ENCODE measurements around the gene ANKRD11. TPM values are rescaled to one million over a fixed set of nuclear protein-coding genes. Genes with fewer than 3 reads are reported as not detected.
"Not testable (repeated sequence)": the region's sequence is repeated elsewhere in the genome, so short reads cannot be mapped to it uniquely, and the experiment has no call there.

The ANKRD11 gene
- total RNA-seq, 1 donor from 2014 or later, result 178 TPM

GRCh38 chr16:89308391-89309333 is 181.7 kb downstream of the ANKRD11 start:
- DNase-seq (ENCODE audit: extremely low read depth, low read depth, low spot score), result no peak

- DNase-seq (ENCODE audit: extremely low read depth, low read depth, low spot score), result no peak
Measured at GRCh38 chr16:89307421-89307805, 182.9 kb downstream of the ANKRD11 start.

DNA sequence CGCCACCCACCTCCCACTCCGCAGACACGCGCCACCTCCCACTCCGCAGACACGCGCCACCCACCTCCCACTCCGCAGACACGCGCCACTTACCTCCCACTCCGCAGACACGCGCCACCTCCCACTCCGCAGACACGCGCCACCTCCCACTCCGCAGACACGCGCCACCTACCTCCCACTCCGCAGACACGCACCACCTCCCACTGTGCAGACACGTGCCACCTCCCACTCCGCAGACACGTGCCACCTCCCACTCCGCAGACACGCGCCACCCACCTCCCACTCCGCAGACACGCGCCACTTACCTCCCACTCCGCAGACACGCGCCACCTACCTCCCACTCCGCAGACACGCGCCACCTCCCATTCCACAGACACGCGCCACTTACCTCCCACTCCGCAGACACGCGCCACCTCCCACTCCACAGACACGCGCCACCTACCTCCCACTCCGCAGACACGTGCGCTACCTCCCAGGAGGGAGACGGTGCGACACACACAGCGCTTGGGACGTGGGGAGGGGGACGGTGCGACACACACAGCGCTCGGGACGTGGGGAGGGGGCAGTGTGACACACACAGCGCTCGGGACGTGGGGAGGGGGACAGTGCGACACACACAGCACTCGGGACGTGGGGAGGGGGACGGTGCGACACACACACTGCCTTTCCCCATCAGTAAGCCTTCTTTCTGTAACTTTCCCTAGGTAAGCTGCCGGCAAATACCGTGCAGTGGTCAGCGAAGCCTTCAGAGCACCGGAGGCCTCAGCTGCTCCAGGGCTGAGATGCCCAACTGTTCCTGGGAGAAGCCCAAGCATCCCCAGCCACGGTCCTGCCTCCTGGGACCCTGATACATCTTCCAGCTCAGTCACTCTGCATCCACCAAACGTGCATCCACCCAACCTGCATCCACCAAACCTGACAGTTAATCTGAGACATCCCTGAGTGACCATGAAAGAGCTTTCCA is 183.6 kb downstream of the ANKRD11 start:
- not testable (repeated sequence) for DNase-seq (ENCODE audit: extremely low read depth, low read depth, low spot score)

GRCh38 chr16:89304941-89305705 is 185.2 kb downstream of the ANKRD11 start:
- DNase-seq (ENCODE audit: extremely low read depth, low read depth, low spot score), result no peak

GRCh38 chr16:89304181-89304851 is 186.0 kb downstream of the ANKRD11 start:
- DNase-seq (ENCODE audit: extremely low read depth, low read depth, low spot score), result no peak

GRCh38 chr16:89303617-89304016 is 186.7 kb downstream of the ANKRD11 start:
- no peak for DNase-seq (ENCODE audit: extremely low read depth, low read depth, low spot score)

GRCh38 chr16:89300976-89301360 is 189.4 kb downstream of the ANKRD11 start:
- no peak for DNase-seq (ENCODE audit: extremely low read depth, low read depth, low spot score)

- DNase-seq (ENCODE audit: extremely low read depth, low read depth, low spot score), result no peak
Measured at GRCh38 chr16:89300311-89300975, 189.9 kb downstream of the ANKRD11 start.

- DNase-seq (ENCODE audit: extremely low read depth, low read depth, low spot score), result not testable (repeated sequence)
Measured at GRCh38 chr16:89299357-89300111, 190.8 kb downstream of the ANKRD11 start.

DNA sequence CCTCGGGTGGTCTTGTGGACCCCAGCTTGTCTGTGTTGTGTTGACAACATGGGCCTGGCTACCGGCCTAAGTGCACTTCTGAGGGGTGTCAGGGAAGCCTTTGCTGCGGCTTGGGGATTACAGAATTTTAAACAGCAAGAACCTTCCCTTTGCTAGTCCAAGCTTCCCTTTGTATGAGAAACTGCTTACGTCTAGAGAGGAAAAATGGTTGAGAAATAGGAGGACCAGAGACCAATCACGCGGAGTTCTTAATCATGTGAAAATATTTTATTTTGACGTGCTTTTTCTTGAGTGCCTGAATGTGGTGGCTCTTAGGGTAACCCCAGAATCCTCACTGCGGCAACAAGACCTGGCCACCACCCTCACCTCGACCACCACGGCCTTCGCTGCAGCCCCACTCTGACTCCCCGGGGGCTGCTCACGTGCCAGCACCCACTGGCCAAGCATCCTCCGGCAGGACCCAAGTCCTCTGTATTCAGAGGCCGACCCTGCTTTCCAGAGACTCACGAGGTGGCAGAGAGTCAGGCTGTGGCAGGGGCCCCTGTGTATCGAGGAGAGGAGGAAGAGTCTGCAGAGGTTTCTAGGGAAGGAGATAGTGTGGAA is 191.6 kb downstream of the ANKRD11 start:
- no peak for DNase-seq (ENCODE audit: extremely low read depth, low read depth, low spot score)

DNA sequence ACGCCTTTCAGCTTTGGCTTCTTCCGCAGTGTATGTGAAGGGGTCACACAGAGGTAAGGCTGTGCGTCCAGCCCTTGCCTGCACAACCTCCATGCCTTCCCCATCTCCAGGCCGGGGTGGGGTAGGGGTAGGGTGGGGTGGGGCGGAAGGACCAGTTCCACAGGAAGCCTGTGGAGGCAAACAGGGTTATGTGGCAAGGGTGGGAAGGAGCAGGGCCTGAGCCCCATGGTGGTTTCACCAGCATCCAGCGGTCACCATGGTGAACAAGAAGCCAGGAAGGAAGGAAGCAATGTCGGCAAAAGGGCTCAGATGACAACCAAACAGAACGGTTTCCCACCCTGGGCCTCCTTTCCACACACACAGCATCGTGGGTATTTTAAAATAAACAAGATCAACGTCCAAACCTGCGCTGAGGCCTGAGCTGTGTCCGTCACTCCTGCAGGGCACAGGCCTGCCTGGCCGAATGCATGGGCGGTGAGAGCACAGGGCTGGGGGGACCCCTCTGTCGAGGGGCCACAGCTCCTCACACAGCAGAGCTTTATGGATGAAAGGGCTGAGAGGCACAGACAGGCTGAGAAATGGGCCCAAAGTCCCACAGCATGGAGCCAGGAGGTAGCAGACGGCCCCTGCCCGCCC is 192.3 kb downstream of the ANKRD11 start:
- DNase-seq (ENCODE audit: extremely low read depth, low read depth, low spot score), result no peak

GRCh38 chr16:89297156-89297874 is 193.0 kb downstream of the ANKRD11 start:
- no peak for DNase-seq (ENCODE audit: extremely low read depth, low read depth, low spot score)

DNA sequence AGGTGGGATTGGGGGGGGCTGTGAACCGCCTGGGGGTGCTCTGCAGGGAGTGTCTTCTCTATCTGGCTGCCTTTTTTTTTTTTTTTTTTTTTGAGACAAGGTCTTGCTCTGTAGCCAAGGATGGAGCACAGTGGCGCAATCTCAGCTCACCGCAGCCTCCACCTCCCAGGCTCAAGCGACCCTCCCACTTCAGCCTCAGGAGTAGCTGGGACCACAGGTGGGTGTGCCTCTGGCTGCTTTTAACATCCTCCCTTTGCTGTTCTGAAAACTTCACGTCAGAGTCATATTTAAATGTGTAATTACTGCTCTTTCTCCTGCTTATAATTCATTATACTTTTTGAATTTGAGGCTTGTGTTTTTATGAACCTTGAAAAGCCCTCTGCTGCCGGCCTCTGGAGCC is 194.4 kb downstream of the ANKRD11 start:
- no peak for DNase-seq (ENCODE audit: extremely low read depth, low read depth, low spot score)

DNA sequence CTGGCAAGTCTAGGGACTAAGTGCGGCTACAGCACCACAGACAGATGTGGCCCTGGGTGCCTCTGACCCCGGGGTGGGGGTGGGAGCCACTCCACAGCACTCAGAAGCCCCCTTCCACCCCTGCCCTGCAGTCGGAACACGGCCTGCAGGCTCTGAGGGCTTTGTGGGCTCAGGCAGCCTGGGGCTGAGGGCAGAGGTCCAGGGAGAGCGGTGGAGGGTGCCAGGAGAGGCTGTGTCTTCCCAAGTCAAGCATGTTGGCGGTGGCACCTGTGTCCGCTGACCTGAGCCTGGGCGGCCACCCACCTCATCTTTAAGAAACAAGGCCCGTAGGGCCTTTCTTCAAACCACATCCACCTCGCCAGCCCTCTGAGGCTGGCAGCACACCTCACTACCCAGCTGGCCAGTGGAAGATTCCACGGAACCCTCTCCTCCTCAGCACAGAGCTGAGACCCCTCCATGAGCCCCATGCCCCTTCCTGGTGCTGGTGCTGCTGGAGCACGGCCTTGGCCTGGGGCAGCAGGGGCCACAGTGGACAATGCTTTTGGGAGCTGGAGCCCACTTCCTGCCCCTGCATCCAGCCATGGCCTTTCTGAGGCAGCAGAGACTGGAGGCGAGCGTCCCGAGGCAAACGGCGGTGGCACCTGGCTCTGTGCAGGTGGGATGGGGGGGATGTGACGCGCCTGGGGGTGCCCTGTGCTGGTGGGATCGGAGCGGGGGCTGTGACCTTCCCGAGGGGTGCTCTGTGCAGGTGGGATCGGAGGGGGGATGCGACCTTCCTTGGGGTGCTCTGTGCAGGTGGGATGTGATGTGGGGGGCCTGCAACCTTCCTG is 195.1 kb downstream of the ANKRD11 start:
- no peak for DNase-seq (ENCODE audit: extremely low read depth, low read depth, low spot score)

GRCh38 chr16:89294486-89294885 is 195.9 kb downstream of the ANKRD11 start:
- no peak for DNase-seq (ENCODE audit: extremely low read depth, low read depth, low spot score)
